Mucosa of descending colon (tissue), 3 donors: ENCODE data around the gene OR4X1. TPM values are rescaled to one million over a fixed set of nuclear protein-coding genes. Genes with fewer than 3 reads are reported as not detected.
"Not testable (repeated sequence)": the region's sequence is repeated elsewhere in the genome, so short reads cannot be mapped to it uniquely, and the experiment has no call there.

Experiments used
- ATAC-seq: fragments of 200-7000 bp; cut with Tn5 transposase; one replicate; pipeline ENCODE4 v1.9.1; 2020; ENCODE audit warnings: mild to moderate bottlenecking, moderate library complexity
- DNase-seq, 3 donors: peaks; one replicate each; pipeline ENCODE4 v3.0.0-alpha.2; 2020
- H3K36me3 ChIP-seq: fragments of 200-600 bp; one replicate; pipeline ENCODE4 v1.8.0; 2021; ENCODE audit warnings: low read depth, mild to moderate bottlenecking
- H3K4me1 ChIP-seq: fragments of 200-600 bp; one replicate; pipeline ENCODE4 v1.8.0; 2021; ENCODE audit warnings: low read depth, mild to moderate bottlenecking
- H3K4me3 ChIP-seq: fragments of 200-600 bp; one replicate; pipeline ENCODE4 v1.8.0; 2021; ENCODE audit warnings: mild to moderate bottlenecking
- H3K9me3 ChIP-seq: fragments of 200-600 bp; one replicate; pipeline ENCODE4 v1.8.0; 2021; ENCODE audit warnings: mild to moderate bottlenecking
- CTCF ChIP-seq: fragments of 200-600 bp; IDR thresholded peaks from one replicate; pipeline ENCODE4 v1.8.0; 2022; ENCODE audit warnings: antibody characterized with exemption, mild to moderate bottlenecking
- intact Hi-C, 2 donors: fragments of 100-400 bp; cut with DNase I in 1 of 2; cut with micrococcal nuclease in 1 of 2; formaldehyde crosslinking; loops; one replicate each; pipeline versions ENCODE4 v1.11.0 to v1.11.1; 2022; cut with DNase I, micrococcal nuclease
- total RNA-seq, 3 donors: library from RNA; stranded (reverse); fragmentation: NEBNext Ultra II Directional in 2 of 3; extraction: Animal tissue kit (Norgen Biotek cat#: 25700) in 2 of 3; gene quantifications; one replicate each; pipeline versions ENCODE4 v1.2.1 to v1.2.4, GENCODE V29; 2021 to 2023
- donor health status: DM: no; HTN: no; CAD: no; lungs with moderate emphysema.
- donor health status: DM: no; HTN: no; CAD: no.
- donor health status: DM: no; HTN: yes; CAD: no.

OR4X1 gene
- total RNA-seq, 3 donors from 2014 or later, result not detected

- DNase-seq (peak in 2 of 3 donors; percentile 37 to 79), ATAC-seq (peak; percentile 63)
- TF ChIP-seq CTCF, result peak; percentile 39
- Histone ChIP-seq H3K36me3 (no peaks in the 10 kb centered on the region), H3K9me3 (no peaks in the 10 kb centered on the region), H3K4me1 (no peaks in the 10 kb centered on the region), H3K4me3 (no peak overlapping the region)
- intact Hi-C loops, result no loop called here
Observed at GRCh38 chr11:48307760-48308386, 44.2 kb downstream of the OR4X1 start.

DNA sequence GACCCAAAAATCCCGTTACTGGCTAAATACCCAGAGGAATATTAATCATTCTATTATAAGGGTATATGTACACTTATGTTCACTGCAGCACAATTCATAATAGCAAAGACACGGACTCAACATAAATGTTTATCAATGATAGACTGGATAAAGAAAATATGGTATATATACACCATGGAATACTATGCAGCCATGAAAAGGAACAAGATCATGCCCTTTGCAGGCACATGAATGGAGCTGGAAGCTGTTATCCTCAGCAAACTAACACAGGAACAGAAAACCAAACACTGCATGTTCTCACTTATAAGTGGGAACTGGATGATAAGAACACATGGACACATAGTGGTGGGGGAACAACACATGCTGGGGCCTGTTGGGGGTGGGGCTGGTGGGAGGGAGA lies 49.9 kb downstream of the OR4X1 start:
- H3K4me3 ChIP-seq, ATAC-seq: not testable (repeated sequence)

More for the DNA sequence above, 49.9 kb downstream of the OR4X1 start:
- DNase-seq, intact Hi-C loops, H3K4me1 ChIP-seq, H3K9me3 ChIP-seq, H3K36me3 ChIP-seq: not testable (repeated sequence)

Other genes with a start within 250 kb of the OR4X1 start
- gene OR4B1, start 47.1 kb upstream of the OR4X1 start, total RNA-seq, result not detected
- gene OR4X2, start 18.8 kb upstream of the OR4X1 start, total RNA-seq, result not detected
- not detected for gene OR4S1, start 42.4 kb downstream of the OR4X1 start, total RNA-seq
- gene OR4C3, start 61.1 kb downstream of the OR4X1 start, total RNA-seq, result not detected
- gene OR4C5, start 102.6 kb downstream of the OR4X1 start, total RNA-seq, result not detected
- not detected for gene OR4A47, start 224.9 kb downstream of the OR4X1 start, total RNA-seq